GM12875 (cell line): ENCODE measurements around the gene ACBD5.

Experiments
- H3K4me3 ChIP-seq: one replicate; pipeline ENCODE4 v1.5.1; 2011; ENCODE audit warnings: low read depth, low read length, control low read depth
- CTCF ChIP-seq: IDR thresholded peaks from 2 replicates; pipeline ENCODE4 v1.5.1; 2011; ENCODE audit warnings: low read depth, mild to moderate bottlenecking, control low read depth, inconsistent platforms, low read length, moderate library complexity, borderline replicate concordance; ENCODE audit not compliant: insufficient read depth

ACBD5 gene

GRCh38 chr10:27256299-27257189 is 15.9 kb upstream of the ACBD5 start:
- TF ChIP-seq CTCF, result no peak

GRCh38 chr10:27253576-27253975 is 13.0 kb upstream of the ACBD5 start:
- no peak for TF ChIP-seq CTCF
- no peak overlapping the region for H3K4me3 ChIP-seq

More at GRCh38 chr10:27256299-27257189, 15.9 kb upstream of the ACBD5 start:
- H3K4me3 ChIP-seq, result no peak overlapping the region

- peak; percentile 74 for TF ChIP-seq CTCF
- peak overlapping the region; percentile 75 for H3K4me3 ChIP-seq
Measured at GRCh38 chr10:27252267-27253000, 11.8 kb upstream of the ACBD5 start.

- H3K4me3 ChIP-seq, result no peak overlapping the region
- TF ChIP-seq CTCF, result no peak
Measured at GRCh38 chr10:27251554-27251953, 11.0 kb upstream of the ACBD5 start.

GRCh38 chr10:27248215-27248614 is 7.6 kb upstream of the ACBD5 start:
- H3K4me3 ChIP-seq, result no peak overlapping the region
- no peak for TF ChIP-seq CTCF

GRCh38 chr10:27247441-27247840 is 6.8 kb upstream of the ACBD5 start:
- no peak overlapping the region for H3K4me3 ChIP-seq
- no peak for TF ChIP-seq CTCF
